Stomach (tissue), 4 donors: ENCODE data around the gene KPNA4.
"Not testable (repeated sequence)": the region's sequence is repeated elsewhere in the genome, so short reads cannot be mapped to it uniquely, and the experiment has no call there.

Experiments
- POLR2A ChIP-seq, 4 donors: fragments of 450-650 bp; IDR thresholded peaks; one replicate each; pipeline ENCODE4 v1.6.1; 2016; ENCODE audit warnings: antibody characterized with exemption in 4 of 4, control low read depth in 2 of 4, mild to moderate bottlenecking in 1 of 4, moderate library complexity in 1 of 4
- TF ChIP-seq, protein P1 (sequence below), 7 experiments: fragments of 450-650 bp in 4 of 7; fragments of 200-600 bp in 3 of 7; sonication (generic) in 3 of 7; IDR thresholded peaks; one replicate each; pipeline ENCODE4 v1.5.1; 2016 to 2019; ENCODE audit warnings: antibody characterized with exemption in 7 of 7, control low read depth in 2 of 7, mild to moderate bottlenecking in 1 of 7

DNA sequence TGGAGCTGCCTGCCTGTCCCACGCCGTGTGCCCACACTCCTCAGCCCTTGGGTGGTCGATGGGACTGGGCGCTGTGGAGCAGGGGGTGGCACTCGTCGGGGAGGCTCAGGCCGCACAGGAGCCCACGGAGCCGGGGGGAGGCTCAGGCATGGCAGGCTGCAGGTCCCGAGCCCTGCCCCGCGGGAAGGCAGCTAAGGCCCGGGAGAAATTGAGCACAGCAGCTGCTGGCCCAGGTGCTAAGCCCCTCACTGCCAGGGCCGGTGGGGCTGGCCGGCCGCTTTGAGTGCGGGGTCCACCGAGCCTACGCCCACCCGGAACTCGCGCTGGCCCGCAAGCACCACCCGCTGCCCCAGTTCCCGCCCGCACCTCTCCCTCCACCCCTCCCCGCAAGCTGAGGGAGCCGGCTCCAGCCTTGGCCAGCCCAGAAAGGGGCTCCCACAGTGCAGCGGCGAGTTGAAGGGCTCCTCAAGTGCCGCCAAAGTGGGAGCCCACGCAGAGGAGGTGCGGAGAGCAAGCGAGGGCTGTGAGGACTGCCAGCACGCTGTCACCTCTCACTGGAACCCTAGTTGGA lies 8.7 kb upstream of the KPNA4 start:
- TF ChIP-seq, protein P1, sequence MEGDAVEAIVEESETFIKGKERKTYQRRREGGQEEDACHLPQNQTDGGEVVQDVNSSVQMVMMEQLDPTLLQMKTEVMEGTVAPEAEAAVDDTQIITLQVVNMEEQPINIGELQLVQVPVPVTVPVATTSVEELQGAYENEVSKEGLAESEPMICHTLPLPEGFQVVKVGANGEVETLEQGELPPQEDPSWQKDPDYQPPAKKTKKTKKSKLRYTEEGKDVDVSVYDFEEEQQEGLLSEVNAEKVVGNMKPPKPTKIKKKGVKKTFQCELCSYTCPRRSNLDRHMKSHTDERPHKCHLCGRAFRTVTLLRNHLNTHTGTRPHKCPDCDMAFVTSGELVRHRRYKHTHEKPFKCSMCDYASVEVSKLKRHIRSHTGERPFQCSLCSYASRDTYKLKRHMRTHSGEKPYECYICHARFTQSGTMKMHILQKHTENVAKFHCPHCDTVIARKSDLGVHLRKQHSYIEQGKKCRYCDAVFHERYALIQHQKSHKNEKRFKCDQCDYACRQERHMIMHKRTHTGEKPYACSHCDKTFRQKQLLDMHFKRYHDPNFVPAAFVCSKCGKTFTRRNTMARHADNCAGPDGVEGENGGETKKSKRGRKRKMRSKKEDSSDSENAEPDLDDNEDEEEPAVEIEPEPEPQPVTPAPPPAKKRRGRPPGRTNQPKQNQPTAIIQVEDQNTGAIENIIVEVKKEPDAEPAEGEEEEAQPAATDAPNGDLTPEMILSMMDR (IDR thresholded peaks at IDR 0.05): not testable (repeated sequence)
- not testable (repeated sequence) for TF ChIP-seq POLR2A (IDR thresholded peaks at IDR 0.05)
